Retinal pigment epithelial cell (primary cell): ENCODE results near the gene ZBTB25.

Experiments used
- DNase-seq: peaks from one replicate; pipeline ENCODE4 v3.0.0-alpha.2; 2010; ENCODE audit warnings: low read depth
- H3K4me3 ChIP-seq: 2 replicates; pipeline ENCODE4 v1.5.1; 2011; ENCODE audit warnings: mild to moderate bottlenecking, low read length, control low read depth, moderate library complexity
- CTCF ChIP-seq: conservative IDR thresholded peaks from 2 replicates; pipeline ENCODE4 v1.5.1; 2011; ENCODE audit warnings: low read depth, low read length, control low read depth, inconsistent platforms

Gene ZBTB25

GRCh38 chr14:64475585-64476273, 27.9 kb downstream of the ZBTB25 start:
- no peak for TF ChIP-seq CTCF
- no peak overlapping the region for H3K4me3 ChIP-seq
- no peak for DNase-seq

- H3K4me3 ChIP-seq = no peak overlapping the region
- no peak for DNase-seq
- TF ChIP-seq CTCF = no peak
These were observed 28.9 kb downstream of the ZBTB25 start for GRCh38 chr14:64474698-64475097.

- DNase-seq = no peak
- no peak for TF ChIP-seq CTCF
- no peak overlapping the region for H3K4me3 ChIP-seq
These were observed 29.6 kb downstream of the ZBTB25 start for GRCh38 chr14:64474041-64474440.

GRCh38 chr14:64468451-64468850, 35.2 kb downstream of the ZBTB25 start:
- no peak for DNase-seq
- TF ChIP-seq CTCF = no peak
- no peak overlapping the region for H3K4me3 ChIP-seq

GRCh38 chr14:64467566-64467965, 36.1 kb downstream of the ZBTB25 start:
- no peak overlapping the region for H3K4me3 ChIP-seq
- TF ChIP-seq CTCF = no peak
- no peak for DNase-seq

GRCh38 chr14:64467101-64467500, 36.5 kb downstream of the ZBTB25 start:
- peak; percentile 61 for DNase-seq
- TF ChIP-seq CTCF = no peak
- H3K4me3 ChIP-seq = no peak overlapping the region

GRCh38 chr14:64465831-64466554, 37.6 kb downstream of the ZBTB25 start:
- DNase-seq = no peak

More at GRCh38 chr14:64465831-64466554, 37.6 kb downstream of the ZBTB25 start:
- no peak for TF ChIP-seq CTCF
- H3K4me3 ChIP-seq = peak overlapping the region; percentile 75
